NCI-H2196 (cell line): ENCODE measurements around the gene AATF.
A peak's percentile ranks its signal among the peaks of the same experiment; 100 is the strongest.

Experiments used
- DNase-seq: peaks from one replicate; lab custom pipeline; 2025; ENCODE audit not compliant: unreplicated experiment; lab: John Stamatoyannopoulos, UW

AATF gene

DNA sequence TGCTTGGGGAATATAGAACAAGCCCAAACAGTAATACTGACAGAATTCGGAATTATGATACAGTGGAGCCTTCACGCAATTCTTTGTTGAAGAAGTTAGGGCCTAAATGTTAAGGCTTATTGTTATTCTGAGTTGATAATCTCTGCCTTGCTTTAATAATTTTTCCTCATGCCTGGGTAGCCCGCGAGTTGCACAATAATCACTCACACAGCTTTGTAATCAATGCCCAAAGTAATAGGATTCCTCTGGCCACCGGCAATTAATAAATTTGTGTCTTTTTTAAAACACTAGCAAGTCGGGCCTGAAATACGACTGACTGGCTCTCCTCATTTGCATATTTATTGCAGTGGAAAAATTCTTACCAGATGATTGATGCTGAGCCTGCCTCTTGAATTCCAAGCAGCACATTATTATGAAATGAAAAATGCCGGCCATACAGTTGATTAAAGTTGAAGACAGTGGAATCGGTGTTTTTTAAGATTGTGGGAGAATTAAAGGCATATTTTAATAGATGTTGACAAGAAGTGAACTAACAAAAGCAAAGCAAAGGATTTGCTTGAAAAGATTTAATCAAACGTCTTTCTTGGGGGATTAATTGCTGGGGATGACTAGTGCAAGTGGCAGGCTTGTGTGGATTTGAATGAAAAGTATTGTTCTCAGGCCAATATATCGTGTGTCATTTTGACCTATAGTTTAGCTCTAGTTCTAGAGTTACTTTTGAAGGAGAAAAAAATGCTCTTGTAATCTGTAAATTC lies 30.2 kb downstream of the AATF start:
- DNase-seq = no peak

DNA sequence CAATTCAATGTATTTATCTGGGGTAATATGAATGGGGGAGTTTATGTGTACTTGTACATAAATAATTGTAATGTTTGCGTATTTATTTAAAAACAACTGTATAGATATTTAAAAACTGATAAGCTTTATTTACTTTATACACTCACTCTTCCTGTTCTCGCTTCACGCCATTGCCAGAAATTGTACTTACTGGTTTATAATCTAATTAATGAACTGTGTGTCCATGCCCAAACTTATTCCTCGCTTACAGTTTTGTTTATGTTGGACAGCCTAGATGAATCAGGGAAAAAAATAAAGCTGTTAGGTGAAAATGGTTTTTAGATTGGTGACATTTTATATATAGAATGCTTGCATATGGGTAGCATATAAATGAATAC lies 30.8 kb downstream of the AATF start:
- DNase-seq = no peak

GRCh38 chr17:36980280-36980761 lies 31.6 kb downstream of the AATF start:
- DNase-seq = peak; percentile 2

- DNase-seq = no peak
Measured at GRCh38 chr17:36983618-36984017, 34.9 kb downstream of the AATF start.

GRCh38 chr17:36989173-36989572 lies 40.4 kb downstream of the AATF start:
- no peak for DNase-seq

GRCh38 chr17:36992701-36993100 lies 43.9 kb downstream of the AATF start:
- no peak for DNase-seq

DNA sequence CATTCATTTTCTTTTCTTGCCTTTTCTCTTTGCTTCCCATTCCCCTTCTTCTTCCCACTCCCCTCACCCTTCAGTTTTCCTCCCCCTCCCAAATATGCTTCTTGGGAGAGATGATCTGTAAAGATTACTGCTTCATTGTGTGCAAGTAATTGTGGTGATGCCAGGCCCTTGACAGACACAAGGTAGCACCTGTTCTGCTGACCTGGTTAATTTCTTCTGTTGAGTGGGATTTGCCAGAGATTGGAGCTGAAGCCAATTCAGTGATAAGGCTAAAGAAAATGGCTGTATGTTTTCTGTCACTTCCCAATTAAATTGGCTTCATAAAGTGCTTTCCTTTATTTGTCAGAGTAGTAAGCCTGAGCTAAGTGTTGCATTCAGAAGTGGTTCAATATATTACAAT lies 44.5 kb downstream of the AATF start:
- no peak for DNase-seq

DNA sequence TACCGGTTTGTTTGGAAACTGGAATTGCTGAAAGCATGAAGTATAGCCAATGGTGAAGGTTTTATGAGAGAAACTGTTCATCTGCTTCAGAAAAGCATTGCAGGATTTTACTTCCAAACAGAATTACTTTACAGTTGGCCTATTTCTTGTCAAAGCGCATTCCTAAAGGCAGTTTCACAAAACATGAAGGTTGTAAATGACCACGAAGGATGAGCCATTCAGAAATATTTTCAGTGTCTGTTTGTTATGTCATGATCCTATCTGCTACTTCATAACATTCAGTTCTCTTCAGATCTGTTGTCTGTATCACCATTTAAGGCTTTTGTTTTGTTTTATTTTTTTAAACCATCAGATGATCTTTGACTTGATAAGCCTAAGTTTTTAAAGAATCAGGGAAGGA lies 45.7 kb downstream of the AATF start:
- DNase-seq = no peak

DNA sequence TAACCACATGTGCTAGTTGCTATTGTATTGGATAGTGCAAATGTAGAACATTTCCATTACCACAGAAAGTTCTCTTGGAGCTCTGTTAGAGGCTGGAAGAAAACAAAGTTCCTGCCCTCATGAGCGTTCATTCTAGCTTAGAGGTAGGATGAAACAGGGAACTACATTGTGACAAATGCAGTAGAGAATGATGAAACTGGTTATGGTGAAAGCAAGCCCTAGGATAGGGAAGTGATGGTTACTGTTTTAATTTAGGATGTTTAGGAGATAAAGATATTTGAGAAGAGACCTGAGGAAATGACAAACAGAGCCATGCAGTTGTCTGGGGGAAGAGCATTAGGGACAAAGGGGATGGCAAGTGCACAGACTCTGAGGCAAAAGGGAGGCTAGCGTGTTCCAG lies 50.7 kb downstream of the AATF start:
- DNase-seq = no peak

- DNase-seq = no peak
Measured at GRCh38 chr17:37016780-37017179, 68.0 kb downstream of the AATF start.

DNA sequence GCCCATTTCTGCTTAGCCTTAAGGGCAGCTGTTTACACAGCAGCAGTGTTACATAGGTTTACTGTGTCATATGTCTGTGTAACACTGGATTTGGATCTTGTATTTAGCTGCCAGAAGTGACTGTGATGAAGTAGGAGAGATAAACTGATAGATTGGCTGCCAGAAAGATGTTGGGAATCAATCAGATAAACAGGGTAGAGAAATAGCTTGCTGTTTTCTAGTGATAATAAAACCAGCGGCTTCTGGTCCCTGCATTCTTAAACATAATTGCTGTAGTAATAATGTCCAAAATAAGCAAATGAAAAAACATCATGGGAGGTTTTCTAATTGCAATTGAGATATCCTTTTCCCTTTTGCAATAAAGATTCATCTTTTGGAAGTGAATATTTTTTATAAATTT lies 68.7 kb downstream of the AATF start:
- no peak for DNase-seq

DNA sequence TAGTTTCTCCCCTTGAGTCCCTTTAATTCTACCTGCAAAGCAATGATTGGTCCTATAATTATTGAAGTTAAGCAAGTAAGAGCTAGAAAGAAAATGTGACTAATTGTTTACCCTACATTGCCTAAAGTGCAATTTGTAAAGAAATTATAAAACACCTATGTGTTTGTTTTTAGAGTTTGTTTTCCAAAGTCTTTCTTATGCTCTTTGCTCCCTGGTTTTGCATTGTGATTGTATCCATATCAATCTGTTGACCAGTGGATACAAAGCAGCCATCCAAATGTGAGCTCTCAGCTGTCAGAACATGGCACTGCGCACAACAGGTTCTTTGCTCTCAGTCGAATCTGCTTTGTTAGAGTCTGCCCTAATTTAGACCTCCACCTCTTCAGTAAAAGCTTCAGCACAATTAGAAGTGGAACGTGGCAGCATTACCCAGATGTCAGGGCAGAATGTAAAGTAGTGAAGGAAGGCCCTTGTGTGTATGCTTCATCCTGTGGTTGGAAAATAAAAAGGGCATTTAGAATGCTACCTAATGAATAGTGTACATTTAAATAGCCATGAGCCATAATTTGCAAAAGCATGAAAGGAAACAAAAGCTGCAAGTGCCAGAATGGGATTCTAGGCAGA lies 70.5 kb downstream of the AATF start:
- no peak for DNase-seq

DNA sequence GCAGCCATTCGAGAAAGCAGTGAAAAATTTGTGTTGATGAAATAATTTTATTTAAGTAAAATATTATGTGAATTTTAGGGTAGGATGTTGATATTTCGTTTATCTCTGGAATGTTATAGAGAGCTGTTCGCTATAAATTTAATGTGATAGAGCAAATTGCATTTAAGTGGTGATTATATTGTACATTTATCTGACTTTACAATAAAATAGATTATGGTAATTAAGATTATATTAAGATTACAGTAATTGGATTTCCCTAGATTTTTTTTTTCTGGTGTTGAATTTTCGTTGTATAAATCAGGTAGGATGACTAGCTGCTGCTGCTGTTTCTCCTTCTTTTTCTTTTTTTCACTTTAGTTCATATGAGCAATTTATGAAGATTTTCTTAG lies 71.0 kb downstream of the AATF start:
- no peak for DNase-seq

- no peak for DNase-seq
Measured at GRCh38 chr17:37024181-37024637, 75.5 kb downstream of the AATF start.

- DNase-seq = no peak
Measured at GRCh38 chr17:37025238-37025637, 76.5 kb downstream of the AATF start.

DNA sequence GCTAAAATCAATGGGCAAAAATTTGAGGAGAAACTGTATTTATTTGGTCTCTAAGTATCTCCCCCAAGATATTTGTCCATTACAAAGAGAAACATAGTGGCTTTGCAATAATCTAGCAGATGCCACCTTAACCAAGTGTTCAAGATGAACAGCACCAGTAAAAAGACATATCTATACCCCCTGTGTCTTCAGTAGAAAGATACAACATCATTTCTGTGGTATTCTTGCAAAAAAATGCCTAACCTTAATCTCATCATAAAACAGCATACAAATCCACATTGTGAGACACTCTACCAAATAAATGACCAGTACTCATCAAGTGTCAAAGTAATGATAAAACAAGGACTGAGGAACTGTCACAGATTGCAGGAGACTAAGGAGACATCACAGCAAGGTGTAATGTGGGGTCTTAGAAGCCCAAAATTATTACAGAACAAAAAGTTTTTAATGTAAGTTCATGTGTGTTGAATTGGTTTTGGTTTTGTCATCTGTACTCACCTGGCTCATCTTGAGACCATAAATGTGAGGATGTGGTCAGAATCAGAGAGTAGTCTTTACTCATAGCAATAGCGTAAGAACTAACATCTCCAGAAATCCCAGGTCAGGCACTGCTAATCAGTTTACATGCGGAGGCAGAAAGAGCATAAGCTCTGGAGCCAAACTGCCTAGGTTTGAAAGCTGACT lies 77.2 kb downstream of the AATF start:
- no peak for DNase-seq

GRCh38 chr17:37026531-37026869 lies 77.7 kb downstream of the AATF start:
- DNase-seq = no peak

- no peak for DNase-seq
Measured at GRCh38 chr17:37028040-37028439, 79.3 kb downstream of the AATF start.

- no peak for DNase-seq
Measured at GRCh38 chr17:37031493-37032083, 82.8 kb downstream of the AATF start.

DNA sequence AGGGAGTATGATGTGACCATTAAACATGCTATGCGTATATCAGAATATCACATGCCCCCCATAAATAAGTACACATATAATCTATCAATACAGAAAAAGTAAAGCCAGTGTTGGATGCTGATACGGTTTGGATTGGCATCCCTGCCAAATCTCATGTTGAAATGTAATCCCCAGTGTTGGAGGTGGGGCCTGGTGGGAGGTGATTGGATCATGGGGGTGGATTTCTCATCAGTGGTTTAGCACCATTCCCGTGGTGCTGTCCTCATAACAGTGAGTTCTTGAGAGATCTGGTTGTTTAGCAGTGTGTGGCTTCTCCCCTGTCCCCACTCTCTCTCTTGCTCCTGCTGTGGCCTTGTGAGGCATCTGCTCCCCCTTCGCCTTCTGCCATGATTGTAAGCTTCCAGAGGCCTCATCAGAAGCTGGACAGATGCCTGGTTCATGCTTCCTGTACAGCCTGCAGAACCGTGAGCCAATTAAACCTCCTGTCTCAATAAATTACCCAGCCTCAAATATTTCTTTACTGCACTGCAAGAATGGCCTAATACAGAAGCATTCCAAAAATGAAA lies 88.9 kb downstream of the AATF start:
- no peak for DNase-seq

DNA sequence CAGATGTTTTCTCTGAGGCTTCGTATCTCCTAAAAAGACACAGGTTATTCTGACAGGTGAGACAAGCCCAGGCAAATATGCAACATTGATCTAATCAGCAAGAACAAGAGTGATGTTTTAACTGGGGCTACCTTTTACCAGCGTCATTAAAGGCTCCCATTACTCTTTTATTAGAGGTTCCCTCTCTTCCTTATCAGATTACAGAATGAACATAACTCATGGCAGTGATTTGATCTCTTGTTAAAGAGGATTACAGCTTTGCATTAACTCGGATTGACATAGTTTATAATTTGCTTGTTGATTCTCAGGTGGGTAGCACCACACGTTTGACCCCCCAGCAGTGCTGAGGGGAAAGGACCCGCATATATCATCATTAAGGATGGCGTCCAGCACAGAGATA lies 90.5 kb downstream of the AATF start:
- DNase-seq = no peak

GRCh38 chr17:37041932-37042331 lies 93.2 kb downstream of the AATF start:
- DNase-seq = no peak
